HepG2 (cell line): ENCODE data around the gene LDB2.

Experiments
- BCL3 ChIP-seq: sonication (generic); formaldehyde crosslinking; IDR thresholded peaks from 2 replicates; pipeline ENCODE4 v1.5.1; 2020; ENCODE audit warnings: mild to moderate bottlenecking, missing genetic modification reagents, moderate library complexity
- BHLHE40 ChIP-seq: IDR thresholded peaks from 2 replicates; pipeline ENCODE4 v1.6.1; 2011; ENCODE audit warnings: low read length, improper control_type of control experiment
- CTCF ChIP-seq: sonication (generic); formaldehyde crosslinking; IDR thresholded peaks from 2 replicates; pipeline ENCODE4 v1.5.0; 2020; ENCODE audit warnings: mild to moderate bottlenecking, missing genetic modification reagents, moderate library complexity
- USF2 ChIP-seq, 2 experiments: sonication (generic) in 1 of 2; formaldehyde crosslinking in 1 of 2; IDR thresholded peaks; 2 replicates each; pipeline versions ENCODE4 v1.5.1 to v1.6.1; 2011 to 2020; ENCODE audit warnings: borderline replicate concordance in 1 of 2, low read depth in 1 of 2, low read length in 1 of 2, mild to moderate bottlenecking in 1 of 2, missing genetic modification reagents in 1 of 2, moderate library complexity in 1 of 2
- ZBTB26 ChIP-seq: IDR thresholded peaks from 2 replicates; pipeline ENCODE4 v1.6.1; 2016; ENCODE audit warnings: missing compliant biosample characterization, missing genetic modification reagents, borderline replicate concordance
- ZBTB33 ChIP-seq: sonication (generic); formaldehyde crosslinking; IDR thresholded peaks from 2 replicates; pipeline ENCODE4 v1.4.0; 2020; ENCODE audit warnings: missing genetic modification reagents
- ZBTB8A ChIP-seq: sonication (generic); formaldehyde crosslinking; IDR thresholded peaks from 2 replicates; pipeline ENCODE4 v1.4.0; 2020; ENCODE audit warnings: mild to moderate bottlenecking, low read depth, missing genetic modification reagents, borderline replicate concordance
- ZNF224 ChIP-seq: sonication (generic); formaldehyde crosslinking; IDR thresholded peaks from 2 replicates; pipeline ENCODE4 v1.5.0; 2020; ENCODE audit warnings: mild to moderate bottlenecking, missing genetic modification reagents

GRCh38 chr4:16609170-16609758 lies 289.2 kb downstream of the LDB2 start:
- no peak for TF ChIP-seq ZBTB8A (CRISPR knock-in tag)
- no peak for TF ChIP-seq BHLHE40
- TF ChIP-seq CTCF (CRISPR knock-in tag) = no peak
- no peak for TF ChIP-seq ZBTB26
- TF ChIP-seq ZBTB33 (CRISPR knock-in tag) = no peak
- TF ChIP-seq BCL3 = no peak
- TF ChIP-seq ZNF224 = no peak
- no peak for TF ChIP-seq USF2 (IDR thresholded peaks at IDR 0.05; ENCODE audit: low read depth, low read length)
- TF ChIP-seq USF2 (CRISPR knock-in tag; IDR thresholded peaks at IDR 0.05; ENCODE audit: borderline replicate concordance) = no peak
